HG03025 (cell line): ENCODE measurements around the gene MED9.
"Not testable (repeated sequence)": the region's sequence is repeated elsewhere in the genome, so short reads cannot be mapped to it uniquely, and the experiment has no call there.

Experiments used
- ATAC-seq: cut with Tn5 transposase; IDR thresholded peaks from one replicate; pipeline ENCODE4 v1.9.1; 2021; ENCODE audit warnings: mild to moderate bottlenecking, moderate library complexity; ENCODE audit not compliant: unreplicated experiment, low FRiP score

The MED9 gene

DNA sequence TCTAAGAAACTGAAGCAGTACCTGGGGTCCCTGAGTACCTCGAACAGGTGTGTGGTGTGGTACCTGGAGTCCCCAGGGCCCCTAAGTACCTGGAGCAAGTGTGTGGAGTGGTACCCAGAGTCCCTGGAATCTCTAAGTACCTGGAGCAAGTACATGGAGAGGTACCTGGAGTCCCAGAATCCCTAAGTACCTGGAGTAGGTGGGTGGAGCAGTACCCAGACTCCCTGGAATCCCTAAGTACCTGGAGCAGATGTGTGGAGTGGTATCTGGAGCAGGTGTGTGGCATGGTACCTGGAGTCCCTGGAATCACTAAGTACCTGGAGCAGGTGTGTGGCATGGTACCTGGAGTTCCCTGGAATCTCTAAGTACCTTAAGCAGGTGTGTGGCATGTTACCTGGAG, 22.5 kb upstream of the MED9 start:
- ATAC-seq = no peak

DNA sequence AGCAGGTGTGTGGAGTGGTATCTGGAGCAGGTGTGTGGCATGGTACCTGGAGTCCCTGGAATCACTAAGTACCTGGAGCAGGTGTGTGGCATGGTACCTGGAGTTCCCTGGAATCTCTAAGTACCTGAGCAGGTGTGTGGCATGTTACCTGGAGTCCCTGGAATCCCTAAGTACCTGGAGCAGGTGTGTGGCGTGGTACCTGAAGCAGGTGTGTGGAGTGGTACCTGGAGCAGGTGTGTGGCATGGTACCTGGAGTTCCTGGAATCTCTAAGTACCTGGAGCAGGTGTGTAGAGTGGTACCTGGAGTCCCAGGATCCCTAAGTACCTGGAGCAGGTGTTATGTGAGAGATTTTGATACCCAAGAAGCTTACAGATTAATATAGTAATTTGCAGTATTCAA, 22.1 kb upstream of the MED9 start:
- ATAC-seq = not testable (repeated sequence)

DNA sequence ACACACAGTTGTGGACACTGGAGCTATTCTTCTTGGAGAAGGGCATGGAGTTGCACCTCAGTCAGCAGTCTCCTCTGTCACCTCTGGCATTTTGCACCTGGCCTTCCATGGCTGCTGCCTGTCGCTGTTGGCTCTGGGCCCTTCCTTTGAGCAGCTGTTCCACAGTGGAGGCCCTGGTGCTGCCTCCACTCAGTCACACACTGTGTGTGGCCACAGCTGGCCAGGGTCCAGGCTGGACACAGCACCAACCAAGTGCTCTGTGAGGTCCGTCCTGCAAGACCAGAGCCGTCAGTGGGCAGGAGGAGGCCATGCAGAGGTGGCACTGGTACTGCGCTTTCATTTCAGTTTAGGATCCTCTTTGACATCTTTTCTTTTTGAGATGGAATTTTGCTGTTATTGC, 21.6 kb upstream of the MED9 start:
- ATAC-seq = no peak

- no peak for ATAC-seq
Observed at GRCh38 chr17:17456251-17456650, 20.5 kb upstream of the MED9 start.

DNA sequence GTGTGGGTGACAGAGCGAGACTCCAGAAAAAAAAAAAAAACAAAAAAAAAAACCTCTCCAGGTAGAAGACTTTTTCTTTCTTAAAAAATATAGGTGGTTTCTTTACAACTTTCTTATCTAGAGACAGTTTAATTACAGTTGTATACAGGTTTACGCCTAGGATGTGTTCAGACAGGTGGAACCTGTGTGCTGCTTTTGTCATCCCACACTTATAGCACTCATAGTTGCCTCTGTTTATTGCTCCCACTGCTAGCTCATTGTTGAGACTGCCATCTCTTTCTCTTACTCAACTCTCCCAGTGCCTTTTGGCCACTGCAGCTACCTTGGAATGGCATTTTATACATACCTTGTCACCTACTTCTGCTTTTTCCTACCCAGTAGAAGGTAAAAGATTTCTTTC, 19.1 kb upstream of the MED9 start:
- ATAC-seq = no peak

DNA sequence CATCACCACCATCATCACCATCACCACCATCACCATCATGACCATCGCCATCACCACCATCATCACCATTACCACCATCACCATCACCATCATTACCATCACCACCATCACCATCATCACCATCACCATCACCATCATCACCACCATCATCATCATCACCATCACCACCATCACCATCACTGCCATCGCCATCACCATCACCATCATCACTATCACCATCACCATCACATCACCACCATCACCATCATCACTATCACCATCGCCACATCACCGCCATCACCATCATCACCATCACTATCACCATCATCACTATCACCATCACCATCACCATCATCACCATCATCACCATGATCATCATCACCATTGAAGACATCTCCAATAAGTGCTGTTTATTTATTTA, 16.8 kb upstream of the MED9 start:
- no peak for ATAC-seq

DNA sequence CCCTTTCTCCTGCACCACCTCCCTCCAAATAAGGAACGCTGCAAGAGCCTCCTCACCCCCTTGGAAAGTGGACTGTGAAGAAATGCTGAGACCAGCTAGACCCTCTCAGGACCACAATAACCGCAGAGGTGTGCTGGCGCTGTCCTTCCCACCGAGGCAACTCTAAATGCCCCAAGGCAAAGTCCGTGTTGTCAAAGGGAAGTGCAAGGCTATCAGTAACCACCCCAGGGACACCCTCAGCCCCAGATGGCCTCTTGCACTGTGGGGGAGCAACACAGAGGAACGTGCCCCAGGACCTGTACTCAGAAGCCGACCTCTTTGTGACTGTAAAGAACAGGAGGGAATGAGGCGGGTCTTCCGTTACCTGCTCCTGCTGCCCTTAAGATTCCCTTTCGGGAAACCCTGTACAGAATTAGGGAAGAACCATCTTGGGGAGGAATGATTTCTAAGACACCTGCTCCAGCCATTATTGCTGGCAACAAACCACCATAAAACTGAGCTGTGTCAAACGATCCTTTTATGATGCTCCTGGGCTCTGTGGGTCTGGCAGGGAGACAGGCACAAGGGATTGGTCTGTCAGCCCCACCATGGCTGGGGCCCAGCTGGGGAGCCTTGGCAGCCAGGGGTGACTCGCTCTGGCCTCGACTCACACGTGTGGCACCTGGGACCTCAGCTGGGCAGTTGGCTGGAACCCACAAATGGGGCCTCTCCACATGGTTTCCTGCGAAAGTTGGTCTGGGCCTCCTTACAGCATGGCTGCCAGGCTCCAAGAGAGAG, 14.6 kb upstream of the MED9 start:
- ATAC-seq = no peak

DNA sequence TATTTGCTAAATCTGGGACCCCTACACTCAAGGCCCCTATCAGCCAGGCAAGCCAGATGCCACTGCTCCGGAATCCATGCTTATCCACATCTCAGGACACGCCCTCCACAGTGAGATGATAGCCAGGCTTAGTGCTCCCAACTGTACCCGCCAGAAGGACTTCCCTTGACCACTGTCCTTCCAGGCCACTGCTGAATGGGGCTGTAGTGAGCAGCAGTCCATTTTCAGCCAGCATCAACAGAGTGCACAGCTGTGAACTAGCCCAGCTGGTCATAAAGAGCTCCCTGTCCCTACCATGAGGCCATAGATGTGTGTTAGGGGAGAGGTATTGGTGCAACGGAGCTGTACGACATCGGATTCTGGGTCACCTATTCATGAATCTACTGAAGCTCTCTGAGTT, 13.0 kb upstream of the MED9 start:
- no peak for ATAC-seq

GRCh38 chr17:17465878-17466277, 10.9 kb upstream of the MED9 start:
- not testable (repeated sequence) for ATAC-seq

DNA sequence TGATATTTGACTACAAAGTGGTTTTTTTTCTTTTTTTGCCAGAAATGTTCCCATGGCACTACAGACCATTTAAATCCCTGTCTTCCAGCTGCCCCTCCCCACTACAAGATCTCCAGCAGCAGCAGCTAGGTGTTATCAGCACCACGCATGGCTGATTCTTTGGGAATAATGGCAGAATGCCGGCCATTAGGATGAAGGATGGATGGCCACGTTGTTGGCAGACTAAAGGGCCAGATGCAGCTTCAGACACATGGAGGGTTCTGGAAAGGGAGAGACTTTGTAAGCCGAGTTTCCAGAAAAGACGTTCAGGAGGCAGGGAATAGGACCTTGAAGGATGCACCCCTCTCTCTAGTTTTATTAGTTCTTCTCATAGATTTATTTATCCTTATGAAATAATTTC, 10.3 kb upstream of the MED9 start:
- no peak for ATAC-seq

- no peak for ATAC-seq
Observed at GRCh38 chr17:17467016-17467415, 9.8 kb upstream of the MED9 start.

- no peak for ATAC-seq
Observed at GRCh38 chr17:17467720-17468119, 9.1 kb upstream of the MED9 start.

DNA sequence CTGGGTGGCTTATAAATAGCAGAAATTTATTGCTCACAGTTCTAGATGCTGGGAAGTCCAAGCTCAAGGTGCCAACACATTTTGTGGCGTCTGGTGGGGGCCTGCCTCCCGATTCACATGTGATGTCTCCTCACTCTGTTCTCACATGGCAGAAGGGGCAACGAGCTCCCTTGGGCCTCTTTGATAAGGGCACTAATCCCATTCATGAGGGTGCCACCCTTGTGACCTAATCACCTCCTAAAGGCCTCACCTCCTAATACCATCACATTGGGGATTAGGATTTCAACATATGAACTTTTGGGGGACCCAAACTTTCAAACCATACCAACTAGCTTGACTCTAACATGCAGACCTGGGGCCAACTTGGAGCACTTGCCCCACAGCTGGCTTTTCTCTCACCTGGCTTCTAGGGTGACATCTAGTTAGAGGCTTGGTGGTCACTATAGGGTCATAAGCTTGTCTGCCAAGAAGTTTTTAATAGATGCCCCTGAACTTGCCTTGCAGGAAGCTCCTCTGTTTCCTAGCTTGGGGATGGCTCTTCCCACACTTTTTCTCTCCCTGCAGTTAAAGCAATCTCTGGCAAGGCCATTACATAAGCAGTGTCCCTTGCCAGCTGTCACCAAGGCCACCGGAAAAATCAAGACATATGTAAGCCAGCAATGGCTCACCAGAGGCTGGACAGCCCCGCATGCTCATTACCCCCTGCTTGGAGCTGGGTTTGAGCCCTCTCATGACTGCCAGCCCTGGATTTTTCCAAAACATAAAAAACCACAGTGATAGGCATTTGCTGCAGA, 8.4 kb upstream of the MED9 start:
- no peak for ATAC-seq

GRCh38 chr17:17469358-17469757, 7.4 kb upstream of the MED9 start:
- ATAC-seq = no peak

GRCh38 chr17:17469996-17470395, 6.8 kb upstream of the MED9 start:
- no peak for ATAC-seq

DNA sequence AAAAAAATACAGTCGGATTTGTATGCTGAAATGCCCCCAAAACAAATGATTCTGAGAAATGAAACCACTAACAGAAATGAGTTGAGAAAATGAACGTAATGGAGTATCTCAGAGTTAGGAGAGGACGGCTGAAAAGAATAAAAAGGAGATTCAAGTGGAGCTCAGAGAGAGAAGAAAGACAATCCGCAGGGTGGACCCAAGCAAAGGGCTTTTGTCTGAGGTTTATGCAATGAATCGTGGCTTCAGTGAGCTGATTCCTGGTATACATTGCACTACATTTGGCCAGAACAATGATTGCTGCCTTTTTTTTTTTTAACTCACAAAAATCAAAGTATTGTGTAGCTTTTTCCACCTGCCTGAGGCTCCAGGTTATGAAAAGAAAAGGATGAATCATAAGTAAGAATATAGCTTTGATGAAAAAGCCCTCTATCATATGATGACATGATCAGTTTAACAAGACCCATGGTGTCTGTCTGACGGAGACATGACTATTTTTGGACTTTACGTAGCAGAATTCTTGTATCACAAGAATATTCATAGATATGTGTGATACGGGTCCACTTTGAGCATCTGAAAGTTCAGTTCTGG, 4.4 kb upstream of the MED9 start:
- ATAC-seq = no peak

- ATAC-seq = no peak
Observed at GRCh38 chr17:17474341-17474740, 2.5 kb upstream of the MED9 start.

DNA sequence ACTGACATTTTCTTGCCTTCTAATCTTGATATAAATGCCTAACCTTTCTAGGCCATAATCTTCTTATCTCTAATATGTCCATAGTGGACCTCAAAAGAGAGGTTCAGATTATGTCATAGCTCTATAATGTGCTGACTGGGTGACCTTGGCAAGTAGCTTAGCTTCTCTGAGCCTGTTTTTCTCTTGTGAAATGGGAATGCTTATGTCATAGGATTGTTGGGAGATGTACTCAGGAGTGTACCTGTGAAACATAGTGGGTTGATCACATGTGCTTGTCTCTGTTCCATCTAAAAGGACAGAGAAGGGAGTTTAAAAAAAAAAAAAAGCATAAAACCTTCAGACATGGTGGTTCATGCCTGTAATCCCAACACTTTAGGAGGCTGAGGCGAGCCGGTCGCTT, 2.4 kb downstream of the MED9 start:
- ATAC-seq = no peak

GRCh38 chr17:17480593-17481148, 3.9 kb downstream of the MED9 start:
- ATAC-seq = no peak

DNA sequence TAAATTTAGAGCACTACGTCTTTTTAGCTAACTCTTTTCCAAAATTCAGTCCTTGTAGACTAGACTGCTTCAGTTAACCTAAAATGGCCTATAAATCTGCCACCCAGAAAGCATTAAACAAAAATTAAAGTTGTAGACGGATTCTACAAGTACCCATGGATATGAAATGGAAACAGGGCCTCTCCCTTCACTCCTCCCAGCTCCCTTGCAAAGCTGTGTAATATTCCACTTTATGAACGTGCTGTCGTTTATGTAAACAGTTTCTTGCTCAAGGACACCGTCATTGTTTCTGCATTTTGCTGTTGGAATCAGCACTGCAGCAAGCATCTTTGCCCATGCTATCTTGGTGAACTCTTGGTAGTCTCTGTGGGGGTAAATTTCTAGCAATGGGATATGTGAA, 5.1 kb downstream of the MED9 start:
- ATAC-seq = no peak

- ATAC-seq = no peak
Observed at GRCh38 chr17:17484451-17484899, 7.7 kb downstream of the MED9 start.
